Muscle layer of duodenum (tissue), 2 donors: ENCODE data around the gene CPNE9.
"Not testable (repeated sequence)": the region's sequence is repeated elsewhere in the genome, so short reads cannot be mapped to it uniquely, and the experiment has no call there.

ENCODE experiments used
- H3K27ac ChIP-seq: one replicate; pipeline ENCODE4 v1.7.0; 2013; ENCODE audit warnings: mild to moderate bottlenecking, low read length
- H3K27me3 ChIP-seq: one replicate; pipeline ENCODE4 v1.7.0; 2013; ENCODE audit warnings: low read depth, mild to moderate bottlenecking, control low read depth, low read length
- H3K36me3 ChIP-seq, 2 donors: one replicate each; pipeline ENCODE4 v1.7.0; 2013; ENCODE audit warnings: low read length in 2 of 2, control low read depth in 1 of 2, mild to moderate bottlenecking in 1 of 2; ENCODE audit not compliant: insufficient read depth in 2 of 2, control insufficient read depth in 1 of 2
- H3K4me1 ChIP-seq, 2 donors: one replicate each; pipeline ENCODE4 v1.7.0; 2013; ENCODE audit warnings: low read length in 2 of 2, mild to moderate bottlenecking in 2 of 2, control low read depth in 1 of 2, moderate library complexity in 1 of 2; ENCODE audit not compliant: insufficient read depth in 2 of 2, control insufficient read depth in 1 of 2
- H3K4me3 ChIP-seq, 2 donors: one replicate each; pipeline ENCODE4 v1.7.0; 2013; ENCODE audit warnings: low read length in 2 of 2, low read depth in 1 of 2, mild to moderate bottlenecking in 1 of 2
- H3K9me3 ChIP-seq, 2 donors: one replicate each; pipeline ENCODE4 v1.7.0; 2013; ENCODE audit warnings: low read length in 2 of 2, control low read depth in 1 of 2, mild to moderate bottlenecking in 1 of 2; ENCODE audit not compliant: control insufficient read depth in 1 of 2
- donor health status: healthy.

The CPNE9 gene

GRCh38 chr3:9769012-9769411, 65.4 kb downstream of the CPNE9 start:
- Histone ChIP-seq H3K27ac (peak overlapping the region; percentile 7), H3K4me1 (peaks cover 21 to 36% of the 10 kb centered on the region in 2 donors), H3K4me3 (peak overlapping the region; percentile 59 to 81), H3K9me3 (no peaks in the 10 kb centered on the region), H3K27me3 (no peaks in the 10 kb centered on the region), H3K36me3 (peaks cover 7 to 8% of the 10 kb centered on the region in 2 donors)

- Histone ChIP-seq H3K9me3 (no peaks in the 10 kb centered on the region), H3K36me3 (peaks cover 7 to 8% of the 10 kb centered on the region in 2 donors), H3K4me1 (peaks cover 21 to 36% of the 10 kb centered on the region in 2 donors), H3K27ac (peak within 1 kb of the TSS; percentile 80), H3K4me3 (peak within 1 kb of the TSS; percentile 59 to 81), H3K27me3 (no peaks in the 10 kb centered on the region)
These were observed 66.0 kb downstream of the CPNE9 start, which contains the start of gene CAMK1 for GRCh38 chr3:9769426-9770275. CAMK1 (minus strand) TSS chr3:9769947; CDS start chr3:9767749, 2,198 bp downstream.

GRCh38 chr3:9770276-9770812, 66.7 kb downstream of the CPNE9 start:
- H3K4me1 ChIP-seq, result peaks cover 21 to 36% of the 10 kb centered on the region in 2 donors
- H3K9me3 ChIP-seq, result no peaks in the 10 kb centered on the region
- H3K27me3 ChIP-seq, result no peaks in the 10 kb centered on the region
- H3K36me3 ChIP-seq, result peaks cover under 1 to 7% of the 10 kb centered on the region in 2 donors
- peak overlapping the region; percentile 80 for H3K27ac ChIP-seq
- H3K4me3 ChIP-seq, result peak overlapping the region; percentile 59 to 81

- H3K4me3 ChIP-seq, H3K36me3 ChIP-seq, H3K27me3 ChIP-seq, H3K27ac ChIP-seq, H3K9me3 ChIP-seq: not testable (repeated sequence)
- peaks cover 21 to 36% of the 10 kb centered on the region in 2 donors for H3K4me1 ChIP-seq
These were observed 67.4 kb downstream of the CPNE9 start for GRCh38 chr3:9771007-9771406.

GRCh38 chr3:9776896-9777693, 73.5 kb downstream of the CPNE9 start:
- H3K27me3 ChIP-seq, result no peaks in the 10 kb centered on the region
- peaks cover 20 to 24% of the 10 kb centered on the region in 2 donors for H3K4me1 ChIP-seq
- no peak overlapping the region for H3K4me3 ChIP-seq
- H3K36me3 ChIP-seq, result peaks cover 6 to 29% of the 10 kb centered on the region in 2 donors
- no peak overlapping the region for H3K27ac ChIP-seq
- H3K9me3 ChIP-seq, result no peaks in the 10 kb centered on the region

- no peak overlapping the region for H3K4me3 ChIP-seq
- H3K27ac ChIP-seq, result no peak overlapping the region
- H3K4me1 ChIP-seq, result peaks cover 20 to 24% of the 10 kb centered on the region in 2 donors
- no peaks in the 10 kb centered on the region for H3K9me3 ChIP-seq
- no peaks in the 10 kb centered on the region for H3K27me3 ChIP-seq
- peaks cover 11 to 35% of the 10 kb centered on the region in 2 donors for H3K36me3 ChIP-seq
These were observed 74.0 kb downstream of the CPNE9 start for GRCh38 chr3:9777694-9778021.

GRCh38 chr3:9778143-9779074, 74.8 kb downstream of the CPNE9 start:
- no peaks in the 10 kb centered on the region for H3K27me3 ChIP-seq
- no peak overlapping the region for H3K27ac ChIP-seq
- H3K36me3 ChIP-seq, result peaks cover 17 to 40% of the 10 kb centered on the region in 2 donors
- H3K9me3 ChIP-seq, result no peaks in the 10 kb centered on the region
- H3K4me3 ChIP-seq, result no peak overlapping the region
- peaks cover 20 to 24% of the 10 kb centered on the region in 2 donors for H3K4me1 ChIP-seq

- Histone ChIP-seq H3K27me3 (no peaks in the 10 kb centered on the region), H3K27ac (no peak overlapping the region), H3K36me3 (peaks cover 22 to 47% of the 10 kb centered on the region in 2 donors), H3K4me1 (peaks cover 20 to 24% of the 10 kb centered on the region in 2 donors), H3K4me3 (no peak overlapping the region), H3K9me3 (no peaks in the 10 kb centered on the region)
These were observed 75.5 kb downstream of the CPNE9 start for GRCh38 chr3:9779075-9779593.
